ENCODE measurements around the gene KCNQ1OT1. TPM values are rescaled to one million over a fixed set of nuclear protein-coding genes. Genes with fewer than 3 reads are reported as not detected.

KCNQ1OT1 gene
- total RNA-seq, 1 donor from 2014 or later = 0.54 TPM

- no peaks in the 10 kb centered on the region for H3K27me3 ChIP-seq (ENCODE audit: control insufficient read depth, insufficient read depth, low read length)
- TF ChIP-seq CTCF (IDR thresholded peaks at IDR 0.05; ENCODE audit: insufficient read depth, low read length, poor library complexity, severe bottlenecking) = no peak
- no peak for DNase-seq (ENCODE audit: low read depth)
- no peak overlapping the region for H3K4me3 ChIP-seq (ENCODE audit: low read depth, low read length)
- H3K36me3 ChIP-seq (ENCODE audit: control insufficient read depth, insufficient read depth, low read length) = no peaks in the 10 kb centered on the region
These were observed 29.9 kb downstream of the KCNQ1OT1 start for GRCh38 chr11:2669634-2670469.

- no peak for DNase-seq (ENCODE audit: low read depth)
- H3K36me3 ChIP-seq (ENCODE audit: control insufficient read depth, insufficient read depth, low read length) = no peaks in the 10 kb centered on the region
- no peaks in the 10 kb centered on the region for H3K27me3 ChIP-seq (ENCODE audit: control insufficient read depth, insufficient read depth, low read length)
- H3K4me3 ChIP-seq (ENCODE audit: low read depth, low read length) = no peak overlapping the region
- no peak for TF ChIP-seq CTCF (IDR thresholded peaks at IDR 0.05; ENCODE audit: insufficient read depth, low read length, poor library complexity, severe bottlenecking)
These were observed 30.9 kb downstream of the KCNQ1OT1 start for GRCh38 chr11:2668876-2669275.

- H3K27me3 ChIP-seq (ENCODE audit: control insufficient read depth, insufficient read depth, low read length) = no peaks in the 10 kb centered on the region
- no peak for TF ChIP-seq CTCF (IDR thresholded peaks at IDR 0.05; ENCODE audit: insufficient read depth, low read length, poor library complexity, severe bottlenecking)
- no peaks in the 10 kb centered on the region for H3K36me3 ChIP-seq (ENCODE audit: control insufficient read depth, insufficient read depth, low read length)
- no peak overlapping the region for H3K4me3 ChIP-seq (ENCODE audit: low read depth, low read length)
- DNase-seq (ENCODE audit: low read depth) = no peak
These were observed 31.9 kb downstream of the KCNQ1OT1 start for GRCh38 chr11:2667940-2668339.

GRCh38 chr11:2666828-2667570 is 32.8 kb downstream of the KCNQ1OT1 start:
- DNase-seq (ENCODE audit: low read depth) = no peak
- Histone ChIP-seq H3K36me3 (ENCODE audit: control insufficient read depth, insufficient read depth, low read length) (no peaks in the 10 kb centered on the region), H3K27me3 (ENCODE audit: control insufficient read depth, insufficient read depth, low read length) (no peaks in the 10 kb centered on the region), H3K4me3 (ENCODE audit: low read depth, low read length) (no peak overlapping the region)
- no peak for TF ChIP-seq CTCF (IDR thresholded peaks at IDR 0.05; ENCODE audit: insufficient read depth, low read length, poor library complexity, severe bottlenecking)

- Histone ChIP-seq H3K27me3 (ENCODE audit: control insufficient read depth, insufficient read depth, low read length) (no peaks in the 10 kb centered on the region), H3K36me3 (ENCODE audit: control insufficient read depth, insufficient read depth, low read length) (no peaks in the 10 kb centered on the region), H3K4me3 (ENCODE audit: low read depth, low read length) (no peak overlapping the region)
- no peak for DNase-seq (ENCODE audit: low read depth)
- no peak for TF ChIP-seq CTCF (IDR thresholded peaks at IDR 0.05; ENCODE audit: insufficient read depth, low read length, poor library complexity, severe bottlenecking)
These were observed 33.4 kb downstream of the KCNQ1OT1 start for GRCh38 chr11:2666401-2666741.

All from kidney epithelial cell (primary cell).